Right lobe of liver (tissue), 6 donors: ENCODE data around the gene TIPRL. TPM values are rescaled to one million over a fixed set of nuclear protein-coding genes. Genes with fewer than 3 reads are reported as not detected.

Experiments
- ATAC-seq, 4 donors: fragments of 200-7000 bp; cut with Tn5 transposase; one replicate each; pipeline ENCODE4 v1.9.1; 2020; ENCODE audit warnings: mild to moderate bottlenecking in 4 of 4, moderate library complexity in 4 of 4
- DNase-seq, 3 donors: peaks; one replicate each; pipeline ENCODE4 v3.0.0-alpha.2; 2020
- H3K27ac ChIP-seq, 3 donors: fragments of 200-600 bp; one replicate each; pipeline ENCODE4 v1.8.0; 2022
- H3K27me3 ChIP-seq, 2 donors: fragments of 200-600 bp; one replicate each; pipeline ENCODE4 v1.8.0; 2022
- H3K36me3 ChIP-seq, 4 donors: fragments of 200-600 bp; sonication (generic) in 1 of 4; one replicate each; pipeline versions ENCODE4 v1.5.1 to v1.8.0; 2017 to 2022; ENCODE audit warnings: control low read depth in 1 of 4
- H3K4me1 ChIP-seq, 4 donors: fragments of 200-600 bp; sonication (generic) in 1 of 4; one replicate each; pipeline versions ENCODE4 v1.5.1 to v1.8.0; 2017 to 2022; ENCODE audit warnings: control low read depth in 1 of 4
- H3K4me3 ChIP-seq, 3 donors: fragments of 200-600 bp; one replicate each; pipeline ENCODE4 v1.8.0; 2022
- H3K9me3 ChIP-seq, 4 donors: fragments of 200-600 bp; sonication (generic) in 1 of 4; one replicate each; pipeline versions ENCODE4 v1.5.1 to v1.8.0; 2017 to 2022; ENCODE audit warnings: control low read depth in 1 of 4
- POLR2A ChIP-seq: fragments of 450-650 bp; IDR thresholded peaks from one replicate; pipeline ENCODE4 v1.6.1; 2017; ENCODE audit warnings: antibody characterized with exemption, mild to moderate bottlenecking
- WGBS: methylation state at CpG from one replicate; pipeline ENCODE4 v1.1.6; 2018; ENCODE audit warnings: low coverage, low lambda C conversion rate; ENCODE audit not compliant: insufficient coverage; ENCODE audit errors: missing lambda C conversion rate; 5-methylcytosine and 5-hydroxymethylcytosine counted together
- intact Hi-C, 2 donors: fragments of 100-400 bp; cut with DNase I; formaldehyde crosslinking; loops; one replicate each; pipeline versions ENCODE4 v1.11.2 to v1.14.1; 2022
- total RNA-seq, 6 experiments: library from RNA; depleted of rRNA in 2 of 6; stranded (reverse); fragments of >200 nt in 2 of 6; fragmentation: NEBNext Ultra II Directional in 3 of 6; extraction: Animal tissue kit (Norgen Biotek cat#: 25700) in 3 of 6; gene quantifications; one replicate each; pipeline versions ENCODE4 v1.1.0 to v1.2.4, GENCODE V29; 2016 to 2023
- TF ChIP-seq, protein P1 (sequence below), 4 donors: fragments of 200-600 bp in 3 of 4; fragments of 450-650 bp in 1 of 4; IDR thresholded peaks; one replicate each; pipeline versions ENCODE4 v1.5.1 to v1.8.0; 2016 to 2022; ENCODE audit warnings: antibody characterized with exemption in 4 of 4, mild to moderate bottlenecking in 2 of 4
- donor health status: DM: no; HTN: yes; CAD: no.
- donor health status: DM: no; HTN: no; CAD: no.
- donor health status: DM: no; HTN: no; CAD: no.
- donor health status: DM: no; HTN: yes; CAD: no.
- donor health status: DM: no; HTN: yes; CAD: no.

Gene TIPRL
- total RNA-seq, 6 experiments from 2014 or later: 12.1 to 24.1 (median 15.7) TPM

DNA sequence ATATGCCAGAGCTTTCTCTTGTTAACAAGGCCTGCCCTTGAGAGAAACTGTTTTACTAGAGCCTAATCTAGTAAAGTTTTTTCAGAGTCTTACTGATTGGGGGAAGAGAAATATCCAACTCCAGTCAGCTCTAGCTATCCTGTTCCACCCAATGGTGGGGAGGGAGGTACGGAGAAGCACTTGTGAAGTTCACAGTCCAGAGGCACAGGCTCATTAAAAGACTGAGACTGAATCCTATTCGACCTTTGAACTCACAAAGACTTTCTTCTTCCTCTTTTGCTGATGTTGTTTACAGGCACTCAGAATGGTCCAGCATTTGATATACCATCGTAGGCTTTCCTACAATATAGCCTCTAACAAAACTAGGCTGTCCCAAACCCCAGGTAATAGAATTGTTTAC is 31.6 kb downstream of the TIPRL start:
- Histone ChIP-seq H3K4me1 (no peaks in the 10 kb centered on the region), H3K27ac (no peak overlapping the region), H3K4me3 (no peak overlapping the region), H3K27me3 (no peaks in the 10 kb centered on the region), H3K36me3 (no peaks in the 10 kb centered on the region), H3K9me3 (no peaks in the 10 kb centered on the region)
- intact Hi-C loops: no loop called here
- TF ChIP-seq POLR2A: no peak
- TF ChIP-seq, protein P1, sequence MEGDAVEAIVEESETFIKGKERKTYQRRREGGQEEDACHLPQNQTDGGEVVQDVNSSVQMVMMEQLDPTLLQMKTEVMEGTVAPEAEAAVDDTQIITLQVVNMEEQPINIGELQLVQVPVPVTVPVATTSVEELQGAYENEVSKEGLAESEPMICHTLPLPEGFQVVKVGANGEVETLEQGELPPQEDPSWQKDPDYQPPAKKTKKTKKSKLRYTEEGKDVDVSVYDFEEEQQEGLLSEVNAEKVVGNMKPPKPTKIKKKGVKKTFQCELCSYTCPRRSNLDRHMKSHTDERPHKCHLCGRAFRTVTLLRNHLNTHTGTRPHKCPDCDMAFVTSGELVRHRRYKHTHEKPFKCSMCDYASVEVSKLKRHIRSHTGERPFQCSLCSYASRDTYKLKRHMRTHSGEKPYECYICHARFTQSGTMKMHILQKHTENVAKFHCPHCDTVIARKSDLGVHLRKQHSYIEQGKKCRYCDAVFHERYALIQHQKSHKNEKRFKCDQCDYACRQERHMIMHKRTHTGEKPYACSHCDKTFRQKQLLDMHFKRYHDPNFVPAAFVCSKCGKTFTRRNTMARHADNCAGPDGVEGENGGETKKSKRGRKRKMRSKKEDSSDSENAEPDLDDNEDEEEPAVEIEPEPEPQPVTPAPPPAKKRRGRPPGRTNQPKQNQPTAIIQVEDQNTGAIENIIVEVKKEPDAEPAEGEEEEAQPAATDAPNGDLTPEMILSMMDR (IDR thresholded peaks at IDR 0.05): no peak
- 81% methylated on average over 3 of the region's 3 CpGs for WGBS
- no peak for ATAC-seq
- DNase-seq: no peak

DNA sequence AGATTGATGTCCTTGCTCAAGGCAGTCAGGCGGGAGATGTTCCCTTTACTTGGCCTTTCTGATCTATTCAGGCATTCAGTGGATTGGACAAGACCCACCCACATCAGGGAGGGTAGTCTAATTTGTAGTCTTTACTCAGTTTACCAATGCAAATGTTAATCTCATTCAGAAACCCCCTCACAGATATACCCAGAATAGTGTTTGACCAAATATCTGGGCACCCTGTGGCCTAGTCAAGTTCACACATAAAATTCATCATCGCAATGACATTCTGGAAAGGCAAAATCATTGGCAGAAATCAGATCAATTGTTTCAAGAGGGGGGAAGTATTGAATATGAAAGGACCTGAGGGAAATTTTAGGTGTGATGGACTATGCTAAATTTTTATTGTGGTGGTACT is 34.6 kb downstream of the TIPRL start:
- Histone ChIP-seq H3K36me3 (no peaks in the 10 kb centered on the region), H3K4me3 (no peak overlapping the region), H3K4me1 (no peaks in the 10 kb centered on the region), H3K27ac (no peak overlapping the region), H3K9me3 (no peaks in the 10 kb centered on the region), H3K27me3 (no peaks in the 10 kb centered on the region)
- ATAC-seq (no peak), DNase-seq (no peak)
- 95% methylated on average over 2 of the region's 2 CpGs for WGBS
- intact Hi-C loops: no loop called here
- TF ChIP-seq, protein P1 (IDR thresholded peaks at IDR 0.05): no peak
- no peak for TF ChIP-seq POLR2A

DNA sequence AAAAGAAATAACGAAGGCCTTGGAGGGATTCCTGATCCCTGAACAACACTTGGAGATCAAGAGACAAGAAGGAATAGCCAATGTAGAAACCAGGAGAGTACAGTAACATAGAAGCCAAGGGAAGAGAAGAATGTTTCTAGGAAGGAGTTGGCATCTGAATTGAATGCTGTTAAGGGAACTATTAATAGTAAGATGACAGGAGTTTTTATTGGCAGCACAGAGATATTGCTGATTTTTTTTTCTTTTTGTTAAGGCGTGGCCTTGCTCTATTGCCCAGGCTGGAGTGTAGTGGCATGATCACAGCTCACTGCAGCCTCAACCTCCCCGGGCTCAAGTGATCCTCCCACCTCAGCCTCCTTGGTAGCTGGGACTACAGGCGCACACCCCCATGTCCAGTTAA is 37.4 kb downstream of the TIPRL start:
- intact Hi-C loops: no loop called here
- H3K27ac ChIP-seq: no peak overlapping the region
- no peak overlapping the region for H3K4me3 ChIP-seq
- DNase-seq (no peak), ATAC-seq (no peak)
- TF ChIP-seq, protein P1 (IDR thresholded peaks at IDR 0.05): no peak
- TF ChIP-seq POLR2A: no peak
- no peaks in the 10 kb centered on the region for H3K4me1 ChIP-seq
- H3K27me3 ChIP-seq: no peaks in the 10 kb centered on the region
- no peaks in the 10 kb centered on the region for H3K9me3 ChIP-seq
- no peaks in the 10 kb centered on the region for H3K36me3 ChIP-seq
- WGBS: 95% methylated on average over 4 of the region's 4 CpGs

DNA sequence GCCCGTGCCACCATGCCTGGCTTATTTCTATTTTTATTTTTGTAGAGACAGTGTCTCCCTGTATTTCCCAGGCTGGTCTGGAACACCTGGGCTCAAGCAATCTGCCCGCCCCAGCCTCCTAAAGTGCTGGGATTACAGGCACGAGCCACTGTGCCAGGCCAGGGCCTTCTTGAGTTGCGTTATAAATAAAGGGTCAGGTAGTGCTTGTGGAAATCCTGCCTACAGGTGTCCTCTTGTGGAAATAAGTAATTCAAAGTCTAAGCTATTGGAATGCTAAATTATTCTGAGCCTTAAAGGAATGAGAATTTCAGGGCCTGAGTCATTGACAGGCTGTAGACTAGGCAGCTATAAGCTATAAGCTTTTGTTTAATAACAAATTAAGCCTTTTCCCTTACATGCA is 38.9 kb downstream of the TIPRL start:
- WGBS: 96% methylated on average over 4 of the region's 4 CpGs
- Histone ChIP-seq H3K9me3 (no peaks in the 10 kb centered on the region), H3K27ac (no peak overlapping the region), H3K4me1 (no peaks in the 10 kb centered on the region), H3K36me3 (no peaks in the 10 kb centered on the region), H3K4me3 (no peak overlapping the region), H3K27me3 (no peaks in the 10 kb centered on the region)
- DNase-seq: no peak
- intact Hi-C loops: no loop called here
- TF ChIP-seq, protein P1 (IDR thresholded peaks at IDR 0.05): no peak
- TF ChIP-seq POLR2A: no peak
- ATAC-seq: no peak

DNA sequence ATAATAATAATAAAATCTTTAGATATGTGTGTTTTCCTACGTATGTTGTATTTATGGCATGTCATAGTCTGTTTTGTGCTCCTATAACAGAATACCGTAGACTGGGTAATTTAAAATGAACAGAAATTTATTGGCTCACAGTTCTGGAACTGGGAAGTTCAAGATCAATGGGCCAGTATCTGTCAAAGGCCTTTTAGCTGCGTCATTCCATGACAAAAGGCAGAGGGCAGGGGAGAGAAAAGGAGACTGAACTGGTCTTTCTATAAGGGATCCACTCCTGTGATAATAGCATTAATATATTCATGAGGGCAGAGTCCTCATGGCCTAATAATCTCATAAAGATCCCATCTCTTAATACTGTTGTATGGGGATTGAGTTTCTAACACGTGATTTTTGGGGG is 39.9 kb downstream of the TIPRL start:
- Histone ChIP-seq H3K36me3 (no peaks in the 10 kb centered on the region), H3K4me1 (no peaks in the 10 kb centered on the region), H3K4me3 (no peak overlapping the region), H3K9me3 (no peaks in the 10 kb centered on the region), H3K27ac (no peak overlapping the region), H3K27me3 (no peaks in the 10 kb centered on the region)
- intact Hi-C loops: no loop called here
- WGBS: 66% methylated on average over 4 of the region's 4 CpGs
- no peak for DNase-seq
- no peak for TF ChIP-seq POLR2A
- TF ChIP-seq, protein P1 (IDR thresholded peaks at IDR 0.05): no peak
- no peak for ATAC-seq
